Head of caudate nucleus (tissue), 42 donors: ENCODE results near the gene MRPL24.
"Not testable (repeated sequence)": the region's sequence is repeated elsewhere in the genome, so short reads cannot be mapped to it uniquely, and the experiment has no call there.

ENCODE experiments used
- DNase-seq, 42 donors: peaks; one replicate each; pipeline versions ENCODE4 v3.0.0 to v3.0.0-alpha.2; 2020 to 2021; ENCODE audit warnings: mixed read lengths in 7 of 42
- intact Hi-C: fragments of 100-400 bp; cut with DNase I; formaldehyde crosslinking; loops from one replicate; pipeline ENCODE4 v1.15.0; 2022

MRPL24 gene

GRCh38 chr1:156765666-156766065 lies 24.8 kb upstream of the MRPL24 start:
- intact Hi-C loops, result loop anchor here (2.0 kb wide), 1 partner anchor 15 kb away; the partner anchor contains the start of gene HDGF
- no peak for DNase-seq

GRCh38 chr1:156765136-156765535 lies 24.2 kb upstream of the MRPL24 start:
- intact Hi-C loops, DNase-seq: not testable (repeated sequence)

DNA sequence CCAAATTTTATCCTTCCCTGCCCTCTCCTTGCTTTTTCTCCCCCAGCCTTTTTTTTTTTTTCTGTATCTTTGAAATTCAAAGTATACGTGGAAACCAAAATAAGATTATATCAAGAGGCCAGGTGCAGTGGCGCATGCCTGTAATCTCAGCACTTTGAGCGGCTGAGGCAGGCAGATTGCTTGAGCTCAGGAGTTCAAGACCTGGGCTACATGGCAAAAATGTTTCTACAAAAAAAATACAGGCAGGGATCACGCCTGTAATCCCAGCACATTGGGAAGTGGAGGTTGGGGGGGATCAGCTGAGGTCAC lies 19.9 kb upstream of the MRPL24 start:
- DNase-seq, result no peak
- intact Hi-C loops, result no loop called here

DNA sequence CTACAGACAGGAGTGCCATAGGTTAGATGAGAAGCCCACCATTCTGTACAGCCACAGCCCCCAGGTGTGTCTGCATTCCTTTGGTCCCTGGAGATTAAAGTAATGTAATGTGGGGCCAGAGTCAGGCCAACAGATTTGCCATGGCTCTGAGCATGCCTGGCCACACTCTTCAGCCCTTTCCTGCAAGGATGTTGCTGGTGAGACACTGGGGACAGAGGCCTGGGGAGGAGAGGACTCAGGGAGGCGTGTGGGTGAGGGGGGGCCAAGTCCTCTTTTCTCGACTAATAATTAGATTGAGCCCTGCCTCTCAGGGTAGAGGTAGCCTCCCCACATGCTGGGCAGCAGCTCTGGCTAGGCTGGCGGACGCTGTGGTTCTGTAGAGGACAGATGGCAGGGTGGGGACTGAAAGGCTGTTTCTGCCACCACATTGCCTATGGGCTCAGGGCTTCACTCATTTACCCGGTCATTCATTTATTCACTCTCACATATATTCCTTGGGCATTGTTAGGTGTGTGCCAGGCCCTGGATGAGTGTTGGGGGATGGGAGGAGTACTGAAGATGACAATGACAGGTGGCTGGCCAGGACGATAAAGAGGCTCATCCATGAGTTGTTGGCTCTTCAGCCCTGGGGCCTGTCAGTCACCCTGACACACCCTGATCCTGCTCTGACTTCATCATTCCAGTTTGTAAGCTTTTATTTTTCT lies 19.4 kb upstream of the MRPL24 start:
- intact Hi-C loops, result no loop called here
- no peak for DNase-seq

DNA sequence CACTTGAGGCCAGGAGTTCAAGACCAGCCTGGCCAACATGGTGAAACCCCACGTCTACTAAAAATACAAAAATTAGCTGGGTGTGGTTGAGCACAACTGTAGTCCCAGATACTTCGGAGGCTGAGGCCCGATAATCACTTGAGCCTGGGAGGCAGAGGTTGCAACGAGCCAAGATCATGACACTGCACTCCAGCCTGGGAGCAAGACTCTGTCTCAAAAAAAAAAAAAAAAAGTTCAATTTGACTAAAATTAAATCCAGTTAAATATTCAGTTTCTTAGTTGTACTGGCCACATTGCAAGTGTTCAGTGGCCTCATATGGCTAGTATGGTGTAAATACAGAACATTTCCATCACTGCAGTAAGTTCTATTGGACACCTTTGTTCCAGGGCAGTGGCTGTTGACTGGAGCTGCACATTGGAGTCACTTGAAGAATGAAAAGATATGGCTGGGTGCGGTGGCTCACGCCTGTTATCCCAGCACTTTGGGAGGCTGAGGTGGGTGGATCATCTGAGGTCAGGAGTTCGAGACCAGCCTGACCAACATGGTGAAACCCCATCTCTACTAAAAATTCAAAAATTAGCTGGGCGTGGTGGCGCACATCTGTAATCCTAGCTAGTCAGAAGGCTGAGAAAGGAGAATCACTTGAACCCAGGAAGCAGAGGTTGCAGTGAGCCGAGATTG lies 16.8 kb upstream of the MRPL24 start:
- intact Hi-C loops, result not testable (repeated sequence)
- DNase-seq, result peak in 1 of 42 donors; percentile 3

DNA sequence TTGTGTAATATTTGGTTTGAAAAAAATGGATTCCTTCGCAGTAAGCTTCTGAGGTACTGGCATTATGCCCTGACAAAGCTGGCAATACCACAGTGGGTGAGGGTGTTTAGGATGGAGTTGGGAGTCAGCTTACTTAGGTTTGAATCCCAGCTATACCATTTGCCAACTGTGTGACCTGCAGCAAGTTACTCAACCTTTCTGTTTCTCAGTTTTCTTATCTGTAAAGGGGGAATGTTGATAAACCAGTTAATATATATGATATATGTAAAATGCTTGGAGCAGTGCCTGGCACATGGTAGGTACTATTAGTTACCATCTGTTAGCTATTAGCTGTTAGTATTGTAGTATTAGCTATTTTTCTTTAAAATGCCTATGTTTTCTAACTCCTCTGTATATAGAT lies 15.5 kb upstream of the MRPL24 start:
- DNase-seq, result no peak
- intact Hi-C loops, result no loop called here

GRCh38 chr1:156755527-156755950 lies 14.7 kb upstream of the MRPL24 start:
- DNase-seq, result no peak
- intact Hi-C loops, result no loop called here

DNA sequence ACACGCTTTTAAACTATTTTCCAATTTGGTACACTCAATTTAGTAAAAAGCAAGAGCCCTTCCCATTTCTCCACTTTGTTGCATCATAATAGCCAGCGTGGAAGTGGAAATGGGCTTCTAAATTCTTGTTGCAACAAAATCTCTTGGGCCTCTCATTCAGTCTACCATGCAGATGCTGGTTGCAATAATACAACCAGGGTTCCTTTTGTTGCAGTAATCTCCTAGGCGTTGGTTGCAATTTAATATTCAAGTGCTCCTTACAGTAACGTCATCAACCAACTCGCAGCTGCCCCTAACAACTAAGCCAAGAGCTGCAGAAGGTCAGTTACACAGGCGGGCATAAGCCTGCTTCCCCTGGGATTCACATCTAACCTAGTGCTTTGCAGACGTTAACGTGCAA lies 13.3 kb upstream of the MRPL24 start:
- intact Hi-C loops, result no loop called here
- DNase-seq, result peak in 1 of 42 donors; percentile 4

GRCh38 chr1:156752843-156753482 lies 12.1 kb upstream of the MRPL24 start:
- peak in 1 of 42 donors; percentile 17 for DNase-seq
- intact Hi-C loops, result no loop called here

- peak; percentile 94 to 99 (median 98) for DNase-seq
- intact Hi-C loops, result loop anchor here (2.0 kb wide), 1 partner anchor 15 kb away; the partner anchor contains the start of gene PRCC
Observed at GRCh38 chr1:156751757-156752481, 11.0 kb upstream of the MRPL24 start.

DNA sequence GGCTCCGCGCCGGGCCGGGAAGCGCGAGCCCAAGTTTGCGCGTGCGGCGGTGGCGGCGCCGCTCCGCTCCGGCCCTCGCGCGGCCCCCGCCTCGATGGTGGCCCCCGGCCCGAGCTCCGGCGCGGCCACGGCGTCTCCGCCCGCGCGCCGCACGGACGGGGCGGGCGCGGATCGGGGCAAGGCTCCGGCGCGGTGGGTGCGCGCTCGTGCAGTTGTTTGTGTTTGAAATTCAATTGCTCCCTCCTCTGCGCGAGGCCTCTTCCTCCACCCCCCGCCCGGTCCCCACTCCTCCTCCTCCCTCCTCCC lies 10.5 kb upstream of the MRPL24 start, which contains the start of gene HDGF:
HDGF (minus strand) TSS at position 225 of the 306 bp plus-strand sequence. CDS start 246 bp downstream, outside the sequence.
- intact Hi-C loops, result loop anchor here (2.0 kb wide), 1 partner anchor 15 kb away; the partner anchor contains the start of gene PRCC
- DNase-seq, result no peak

GRCh38 chr1:156750711-156751450 lies 10.0 kb upstream of the MRPL24 start:
- intact Hi-C loops, result loop anchor here (2.0 kb wide), 1 partner anchor 16 kb away; the partner anchor contains the start of gene PRCC
- peak in 38 of 42 donors; percentile 28 to 77 (median 54) for DNase-seq

DNA sequence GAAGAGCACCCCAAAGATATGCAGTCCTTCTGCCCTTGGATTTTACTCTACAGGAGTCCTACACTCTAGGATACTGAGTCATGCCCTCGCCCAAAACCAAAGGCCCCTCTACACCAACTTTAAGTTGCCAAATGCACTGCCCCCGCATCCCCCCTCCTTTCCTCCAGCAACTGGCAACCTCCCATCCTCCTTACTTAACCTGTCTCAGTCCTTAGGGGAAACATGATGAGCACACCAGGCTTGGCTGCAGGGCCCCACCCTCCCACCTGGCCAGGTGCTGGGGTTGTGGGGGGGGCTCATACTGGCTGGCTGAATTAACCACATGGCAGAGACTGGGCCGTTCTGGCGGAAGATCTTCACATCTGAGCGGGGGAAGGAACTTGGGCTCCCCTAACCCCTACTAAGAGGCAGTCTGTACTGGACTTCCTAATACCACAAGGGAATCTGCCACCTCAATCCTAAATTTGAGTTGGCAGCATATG lies 9.3 kb upstream of the MRPL24 start:
- intact Hi-C loops, result loop anchor here (2.0 kb wide), 1 partner anchor 17 kb away; the partner anchor contains the start of gene PRCC
- peak in 2 of 42 donors; percentile 10 to 44 for DNase-seq

- intact Hi-C loops, result loop anchor here (2.0 kb wide), 1 partner anchor 17 kb away; the partner anchor contains the start of gene PRCC
- DNase-seq, result no peak
Observed at GRCh38 chr1:156749419-156750118, 8.7 kb upstream of the MRPL24 start.

- intact Hi-C loops, result no loop called here
- DNase-seq, result peak in 17 of 42 donors; percentile 17 to 73 (median 46)
Observed at GRCh38 chr1:156748670-156749418, 8.0 kb upstream of the MRPL24 start.

GRCh38 chr1:156747742-156748669 lies 7.1 kb upstream of the MRPL24 start:
- intact Hi-C loops, result no loop called here
- peak in 1 of 42 donors; percentile 6 for DNase-seq
